ENCODE data around the gene FBXO15.

The FBXO15 gene

DNA sequence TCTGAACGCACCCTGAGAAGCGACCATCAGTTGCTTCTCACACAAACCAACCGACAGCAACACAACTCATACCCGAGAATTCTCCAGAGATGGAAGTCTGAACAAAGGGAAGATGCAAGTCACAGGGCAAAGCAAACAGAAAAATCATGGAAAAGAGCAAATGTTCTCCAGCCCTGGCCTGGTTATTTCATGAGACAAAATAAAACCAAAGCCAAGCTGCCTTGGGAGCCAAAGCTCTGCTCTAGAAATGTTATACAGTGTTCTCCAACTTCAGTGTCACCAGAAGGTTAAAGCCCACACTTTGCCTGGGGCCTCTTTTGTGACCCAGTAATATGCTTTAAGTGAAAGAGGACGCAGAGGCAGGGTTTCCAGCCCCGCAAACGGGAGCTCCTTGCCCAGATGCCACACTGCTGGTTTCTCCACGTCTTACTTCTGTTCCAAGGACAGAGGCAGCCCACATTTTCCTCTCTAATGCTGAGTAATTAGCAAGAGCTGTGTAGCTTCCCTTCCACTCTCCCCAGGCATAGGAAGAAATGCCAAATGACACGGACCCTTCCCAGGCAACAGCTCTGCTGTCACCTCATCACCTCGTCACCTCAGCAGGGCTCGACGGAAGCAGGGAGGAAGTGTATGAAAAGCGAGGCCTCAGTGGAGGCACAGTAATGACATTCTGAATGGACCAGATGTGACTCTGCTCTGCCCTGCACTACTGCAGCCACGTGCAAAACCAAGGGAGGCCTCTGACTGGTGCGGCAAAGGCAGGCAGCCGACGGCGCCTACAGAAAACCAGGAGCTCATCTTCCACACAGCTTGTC lies 64.7 kb downstream of the FBXO15 start:
- no peak overlapping the region for H3K4me3 ChIP-seq (replicated peaks; ENCODE audit: low read depth, low read length)
- TF ChIP-seq CTCF (IDR thresholded peaks at IDR 0.05; ENCODE audit: low read length, missing control alignments), result no peak
- DNase-seq (ENCODE audit: low read depth), result no peak

DNA sequence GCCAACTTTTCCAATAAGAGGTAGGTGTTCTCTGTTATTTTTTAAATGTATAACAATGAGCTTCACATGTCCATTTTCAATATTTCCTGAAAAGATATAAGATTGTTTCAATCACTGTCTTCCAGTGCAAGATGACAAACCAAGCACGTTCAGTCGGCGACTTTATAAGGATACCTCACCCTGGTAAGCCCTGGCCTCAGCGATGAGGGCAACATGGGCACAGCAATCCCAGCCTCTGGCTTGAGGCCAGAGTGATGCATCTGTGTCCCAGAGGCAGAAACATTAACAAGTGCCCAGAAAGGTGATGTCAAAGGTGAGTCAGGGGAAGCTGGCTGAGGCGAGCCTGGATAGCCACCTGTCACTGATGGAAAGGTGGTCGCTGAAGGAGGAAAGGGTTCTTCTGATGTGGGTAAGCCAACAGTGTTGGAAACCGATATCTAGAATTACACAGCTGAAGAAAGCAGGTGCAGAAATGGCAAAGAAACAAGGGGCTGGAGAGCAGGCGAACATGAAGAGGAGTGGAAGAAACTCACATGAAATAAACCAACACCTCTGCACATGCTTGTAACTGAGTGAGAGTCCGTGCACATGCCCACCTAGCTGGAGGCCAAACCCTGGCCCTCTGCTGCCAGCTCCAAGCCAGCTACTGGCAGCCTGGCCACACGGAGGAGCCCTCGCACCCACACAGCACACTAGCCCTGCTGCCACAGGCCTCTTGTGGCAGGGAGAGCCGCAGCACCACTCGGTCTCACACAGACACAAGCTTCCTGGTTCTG lies 65.5 kb downstream of the FBXO15 start:
- peak; percentile 29 for TF ChIP-seq CTCF (IDR thresholded peaks at IDR 0.05; ENCODE audit: low read length, missing control alignments)
- peak; percentile 24 for DNase-seq (ENCODE audit: low read depth)
- H3K4me3 ChIP-seq (replicated peaks; ENCODE audit: low read depth, low read length), result no peak overlapping the region

DNA sequence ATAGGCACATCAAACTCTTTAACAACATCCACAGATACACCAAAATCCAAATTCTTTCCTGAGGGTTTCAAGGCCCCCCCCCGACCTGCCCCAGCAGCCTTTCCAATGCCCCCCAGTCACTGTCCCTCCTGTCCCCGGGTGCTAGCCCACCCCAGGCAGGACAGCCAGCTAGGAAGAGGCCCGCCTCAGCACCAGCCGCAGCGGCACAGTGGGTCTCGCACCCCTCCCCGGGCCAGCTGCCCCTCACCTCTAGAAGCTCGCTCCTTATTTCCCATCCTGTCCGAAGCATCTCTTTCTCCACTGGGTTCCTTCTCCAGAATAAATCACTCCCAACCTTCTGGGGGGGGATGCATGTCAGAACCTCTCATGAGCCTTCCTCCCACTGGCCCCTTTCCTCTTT lies 69.4 kb downstream of the FBXO15 start:
- DNase-seq (ENCODE audit: low read depth), result no peak
- H3K4me3 ChIP-seq (replicated peaks; ENCODE audit: low read depth, low read length), result no peak overlapping the region
- TF ChIP-seq CTCF (IDR thresholded peaks at IDR 0.05; ENCODE audit: low read length, missing control alignments), result no peak

GRCh38 chr18:74074668-74075564 lies 72.7 kb downstream of the FBXO15 start:
- TF ChIP-seq CTCF (IDR thresholded peaks at IDR 0.05; ENCODE audit: low read length, missing control alignments), result no peak
- H3K4me3 ChIP-seq (replicated peaks; ENCODE audit: low read depth, low read length), result no peak overlapping the region
- no peak for DNase-seq (ENCODE audit: low read depth)

- no peak overlapping the region for H3K4me3 ChIP-seq (replicated peaks; ENCODE audit: low read depth, low read length)
- DNase-seq (ENCODE audit: low read depth), result no peak
- TF ChIP-seq CTCF (IDR thresholded peaks at IDR 0.05; ENCODE audit: low read length, missing control alignments), result no peak
Measured at GRCh38 chr18:74073957-74074667, 73.5 kb downstream of the FBXO15 start.

All from fibroblast of pulmonary artery (primary cell).